ENCODE measurements around the gene ALG3. TPM values are rescaled to one million over a fixed set of nuclear protein-coding genes. Genes with fewer than 3 reads are reported as not detected.
A peak's percentile ranks its signal among the peaks of the same experiment; 100 is the strongest.

The ALG3 gene
- total and polyA plus RNA-seq, 2 experiments from 2014 or later: 76.9 to 109 TPM

DNA sequence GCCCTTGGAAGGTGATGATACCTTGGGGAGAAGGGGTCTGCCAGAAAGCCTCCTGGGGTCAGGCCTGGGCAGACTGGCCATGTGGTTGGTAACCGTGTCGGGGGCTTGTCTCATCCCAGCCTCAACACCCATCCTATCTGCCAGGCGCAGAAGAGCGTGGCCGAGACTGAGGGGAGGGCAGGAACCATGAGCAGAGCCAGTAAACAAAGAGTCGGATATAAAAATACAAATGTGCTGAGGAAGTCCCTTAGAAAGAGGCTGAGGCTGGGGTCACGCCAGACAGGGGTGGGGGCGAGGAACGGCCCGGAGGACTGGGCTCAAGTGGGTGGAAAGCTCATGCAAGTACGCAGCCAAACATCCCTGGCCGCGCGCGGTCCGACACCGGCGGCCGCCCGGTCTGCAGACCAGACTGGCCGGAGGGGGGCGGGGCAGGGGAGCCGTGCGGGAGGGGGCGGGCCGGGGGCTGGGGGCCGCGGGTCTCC lies 10.7 kb upstream of the ALG3 start:
- H3K9me3 Mint-ChIP-seq: no peaks in the 10 kb centered on the region; the same call in 1 of the 3 replicates
- Histone ChIP-seq H3K4me3 (peak overlapping the region; percentile 41; the same call in 1 of the 2 replicates), H3K9me2 (ENCODE audit: insufficient read depth) (no peaks in the 10 kb centered on the region), H3K4me2 (peak overlapping the region; percentile 69; the same call in 1 of the 2 replicates), H3K4me1 (ENCODE audit: insufficient read depth) (peaks cover 3% of the 10 kb centered on the region; the same call in 1 of the 2 replicates), H4K20me1 (replicated peaks; ENCODE audit: insufficient read depth) (peaks cover 24% of the 10 kb centered on the region), H2AFZ (no peak overlapping the region), H3K79me2 (replicated peaks; ENCODE audit: insufficient read depth) (no peaks in the 10 kb centered on the region), H3K27me3 (ENCODE audit: insufficient read depth) (peaks cover 66% of the 10 kb centered on the region), H3K27ac (ENCODE audit: low read depth) (no peak overlapping the region), H3K36me3 (ENCODE audit: insufficient read depth) (no peaks in the 10 kb centered on the region), H3F3A (replicated peaks; ENCODE audit: low read depth) (peaks cover 15% of the 10 kb centered on the region)
- no peak for ATAC-seq
- DNase-seq (ENCODE audit: low spot score): no peak
- TF ChIP-seq, protein P1, sequence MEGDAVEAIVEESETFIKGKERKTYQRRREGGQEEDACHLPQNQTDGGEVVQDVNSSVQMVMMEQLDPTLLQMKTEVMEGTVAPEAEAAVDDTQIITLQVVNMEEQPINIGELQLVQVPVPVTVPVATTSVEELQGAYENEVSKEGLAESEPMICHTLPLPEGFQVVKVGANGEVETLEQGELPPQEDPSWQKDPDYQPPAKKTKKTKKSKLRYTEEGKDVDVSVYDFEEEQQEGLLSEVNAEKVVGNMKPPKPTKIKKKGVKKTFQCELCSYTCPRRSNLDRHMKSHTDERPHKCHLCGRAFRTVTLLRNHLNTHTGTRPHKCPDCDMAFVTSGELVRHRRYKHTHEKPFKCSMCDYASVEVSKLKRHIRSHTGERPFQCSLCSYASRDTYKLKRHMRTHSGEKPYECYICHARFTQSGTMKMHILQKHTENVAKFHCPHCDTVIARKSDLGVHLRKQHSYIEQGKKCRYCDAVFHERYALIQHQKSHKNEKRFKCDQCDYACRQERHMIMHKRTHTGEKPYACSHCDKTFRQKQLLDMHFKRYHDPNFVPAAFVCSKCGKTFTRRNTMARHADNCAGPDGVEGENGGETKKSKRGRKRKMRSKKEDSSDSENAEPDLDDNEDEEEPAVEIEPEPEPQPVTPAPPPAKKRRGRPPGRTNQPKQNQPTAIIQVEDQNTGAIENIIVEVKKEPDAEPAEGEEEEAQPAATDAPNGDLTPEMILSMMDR (conservative IDR thresholded peaks at IDR 0.05; ENCODE audit: low read depth in 2 of 2): no peak
- TF ChIP-seq POLR2AphosphoS5 (IDR thresholded peaks at IDR 0.05; ENCODE audit: low read depth) (no peak; the same call in 1 of the 2 replicates), EZH2 (IDR thresholded peaks at IDR 0.05; ENCODE audit: low read depth, unreplicated experiment) (no peak), ZNF114 (CRISPR knock-in tag; IDR thresholded peaks at IDR 0.05) (no peak), STAT1 (IDR thresholded peaks at IDR 0.05; ENCODE audit: unreplicated experiment) (no peak), EZH2phosphoT487 (IDR thresholded peaks at IDR 0.05; ENCODE audit: unreplicated experiment) (no peak), NANOG (IDR thresholded peaks at IDR 0.05; ENCODE audit: borderline replicate concordance) (no peak), JUNB (IDR thresholded peaks at IDR 0.05; ENCODE audit: unreplicated experiment) (no peak), ZNF331 (CRISPR knock-in tag; IDR thresholded peaks at IDR 0.05; ENCODE audit: low read depth) (no peak), CREB1 (CRISPR knock-in tag; IDR thresholded peaks at IDR 0.05; ENCODE audit: low read depth) (no peak)
- TF ChIP-seq, protein P2, sequence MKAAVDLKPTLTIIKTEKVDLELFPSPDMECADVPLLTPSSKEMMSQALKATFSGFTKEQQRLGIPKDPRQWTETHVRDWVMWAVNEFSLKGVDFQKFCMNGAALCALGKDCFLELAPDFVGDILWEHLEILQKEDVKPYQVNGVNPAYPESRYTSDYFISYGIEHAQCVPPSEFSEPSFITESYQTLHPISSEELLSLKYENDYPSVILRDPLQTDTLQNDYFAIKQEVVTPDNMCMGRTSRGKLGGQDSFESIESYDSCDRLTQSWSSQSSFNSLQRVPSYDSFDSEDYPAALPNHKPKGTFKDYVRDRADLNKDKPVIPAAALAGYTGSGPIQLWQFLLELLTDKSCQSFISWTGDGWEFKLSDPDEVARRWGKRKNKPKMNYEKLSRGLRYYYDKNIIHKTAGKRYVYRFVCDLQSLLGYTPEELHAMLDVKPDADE (IDR thresholded peaks at IDR 0.05): no peak
- TF ChIP-seq, protein P3, sequence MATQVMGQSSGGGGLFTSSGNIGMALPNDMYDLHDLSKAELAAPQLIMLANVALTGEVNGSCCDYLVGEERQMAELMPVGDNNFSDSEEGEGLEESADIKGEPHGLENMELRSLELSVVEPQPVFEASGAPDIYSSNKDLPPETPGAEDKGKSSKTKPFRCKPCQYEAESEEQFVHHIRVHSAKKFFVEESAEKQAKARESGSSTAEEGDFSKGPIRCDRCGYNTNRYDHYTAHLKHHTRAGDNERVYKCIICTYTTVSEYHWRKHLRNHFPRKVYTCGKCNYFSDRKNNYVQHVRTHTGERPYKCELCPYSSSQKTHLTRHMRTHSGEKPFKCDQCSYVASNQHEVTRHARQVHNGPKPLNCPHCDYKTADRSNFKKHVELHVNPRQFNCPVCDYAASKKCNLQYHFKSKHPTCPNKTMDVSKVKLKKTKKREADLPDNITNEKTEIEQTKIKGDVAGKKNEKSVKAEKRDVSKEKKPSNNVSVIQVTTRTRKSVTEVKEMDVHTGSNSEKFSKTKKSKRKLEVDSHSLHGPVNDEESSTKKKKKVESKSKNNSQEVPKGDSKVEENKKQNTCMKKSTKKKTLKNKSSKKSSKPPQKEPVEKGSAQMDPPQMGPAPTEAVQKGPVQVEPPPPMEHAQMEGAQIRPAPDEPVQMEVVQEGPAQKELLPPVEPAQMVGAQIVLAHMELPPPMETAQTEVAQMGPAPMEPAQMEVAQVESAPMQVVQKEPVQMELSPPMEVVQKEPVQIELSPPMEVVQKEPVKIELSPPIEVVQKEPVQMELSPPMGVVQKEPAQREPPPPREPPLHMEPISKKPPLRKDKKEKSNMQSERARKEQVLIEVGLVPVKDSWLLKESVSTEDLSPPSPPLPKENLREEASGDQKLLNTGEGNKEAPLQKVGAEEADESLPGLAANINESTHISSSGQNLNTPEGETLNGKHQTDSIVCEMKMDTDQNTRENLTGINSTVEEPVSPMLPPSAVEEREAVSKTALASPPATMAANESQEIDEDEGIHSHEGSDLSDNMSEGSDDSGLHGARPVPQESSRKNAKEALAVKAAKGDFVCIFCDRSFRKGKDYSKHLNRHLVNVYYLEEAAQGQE (IDR thresholded peaks at IDR 0.05; ENCODE audit: unreplicated experiment): no peak
- TF ChIP-seq, protein P4, sequence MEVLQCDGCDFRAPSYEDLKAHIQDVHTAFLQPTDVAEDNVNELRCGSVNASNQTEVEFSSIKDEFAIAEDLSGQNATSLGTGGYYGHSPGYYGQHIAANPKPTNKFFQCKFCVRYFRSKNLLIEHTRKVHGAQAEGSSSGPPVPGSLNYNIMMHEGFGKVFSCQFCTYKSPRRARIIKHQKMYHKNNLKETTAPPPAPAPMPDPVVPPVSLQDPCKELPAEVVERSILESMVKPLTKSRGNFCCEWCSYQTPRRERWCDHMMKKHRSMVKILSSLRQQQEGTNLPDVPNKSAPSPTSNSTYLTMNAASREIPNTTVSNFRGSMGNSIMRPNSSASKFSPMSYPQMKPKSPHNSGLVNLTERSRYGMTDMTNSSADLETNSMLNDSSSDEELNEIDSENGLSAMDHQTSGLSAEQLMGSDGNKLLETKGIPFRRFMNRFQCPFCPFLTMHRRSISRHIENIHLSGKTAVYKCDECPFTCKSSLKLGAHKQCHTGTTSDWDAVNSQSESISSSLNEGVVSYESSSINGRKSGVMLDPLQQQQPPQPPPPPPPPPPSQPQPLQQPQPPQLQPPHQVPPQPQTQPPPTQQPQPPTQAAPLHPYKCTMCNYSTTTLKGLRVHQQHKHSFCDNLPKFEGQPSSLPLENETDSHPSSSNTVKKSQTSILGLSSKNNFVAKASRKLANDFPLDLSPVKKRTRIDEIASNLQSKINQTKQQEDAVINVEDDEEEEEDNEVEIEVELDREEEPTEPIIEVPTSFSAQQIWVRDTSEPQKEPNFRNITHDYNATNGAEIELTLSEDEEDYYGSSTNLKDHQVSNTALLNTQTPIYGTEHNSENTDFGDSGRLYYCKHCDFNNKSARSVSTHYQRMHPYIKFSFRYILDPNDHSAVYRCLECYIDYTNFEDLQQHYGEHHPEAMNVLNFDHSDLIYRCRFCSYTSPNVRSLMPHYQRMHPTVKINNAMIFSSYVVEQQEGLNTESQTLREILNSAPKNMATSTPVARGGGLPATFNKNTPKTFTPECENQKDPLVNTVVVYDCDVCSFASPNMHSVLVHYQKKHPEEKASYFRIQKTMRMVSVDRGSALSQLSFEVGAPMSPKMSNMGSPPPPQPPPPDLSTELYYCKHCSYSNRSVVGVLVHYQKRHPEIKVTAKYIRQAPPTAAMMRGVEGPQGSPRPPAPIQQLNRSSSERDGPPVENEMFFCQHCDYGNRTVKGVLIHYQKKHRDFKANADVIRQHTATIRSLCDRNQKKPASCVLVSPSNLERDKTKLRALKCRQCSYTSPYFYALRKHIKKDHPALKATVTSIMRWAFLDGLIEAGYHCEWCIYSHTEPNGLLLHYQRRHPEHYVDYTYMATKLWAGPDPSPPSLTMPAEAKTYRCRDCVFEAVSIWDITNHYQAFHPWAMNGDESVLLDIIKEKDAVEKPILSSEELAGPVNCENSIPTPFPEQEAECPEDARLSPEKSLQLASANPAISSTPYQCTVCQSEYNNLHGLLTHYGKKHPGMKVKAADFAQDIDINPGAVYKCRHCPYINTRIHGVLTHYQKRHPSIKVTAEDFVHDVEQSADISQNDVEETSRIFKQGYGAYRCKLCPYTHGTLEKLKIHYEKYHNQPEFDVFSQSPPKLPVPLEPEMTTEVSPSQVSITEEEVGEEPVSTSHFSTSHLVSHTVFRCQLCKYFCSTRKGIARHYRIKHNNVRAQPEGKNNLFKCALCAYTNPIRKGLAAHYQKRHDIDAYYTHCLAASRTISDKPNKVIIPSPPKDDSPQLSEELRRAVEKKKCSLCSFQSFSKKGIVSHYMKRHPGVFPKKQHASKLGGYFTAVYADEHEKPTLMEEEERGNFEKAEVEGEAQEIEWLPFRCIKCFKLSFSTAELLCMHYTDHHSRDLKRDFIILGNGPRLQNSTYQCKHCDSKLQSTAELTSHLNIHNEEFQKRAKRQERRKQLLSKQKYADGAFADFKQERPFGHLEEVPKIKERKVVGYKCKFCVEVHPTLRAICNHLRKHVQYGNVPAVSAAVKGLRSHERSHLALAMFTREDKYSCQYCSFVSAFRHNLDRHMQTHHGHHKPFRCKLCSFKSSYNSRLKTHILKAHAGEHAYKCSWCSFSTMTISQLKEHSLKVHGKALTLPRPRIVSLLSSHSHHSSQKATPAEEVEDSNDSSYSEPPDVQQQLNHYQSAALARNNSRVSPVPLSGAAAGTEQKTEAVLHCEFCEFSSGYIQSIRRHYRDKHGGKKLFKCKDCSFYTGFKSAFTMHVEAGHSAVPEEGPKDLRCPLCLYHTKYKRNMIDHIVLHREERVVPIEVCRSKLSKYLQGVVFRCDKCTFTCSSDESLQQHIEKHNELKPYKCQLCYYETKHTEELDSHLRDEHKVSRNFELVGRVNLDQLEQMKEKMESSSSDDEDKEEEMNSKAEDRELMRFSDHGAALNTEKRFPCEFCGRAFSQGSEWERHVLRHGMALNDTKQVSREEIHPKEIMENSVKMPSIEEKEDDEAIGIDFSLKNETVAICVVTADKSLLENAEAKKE (CRISPR knock-in tag; IDR thresholded peaks at IDR 0.05): no peak
- peaks cover 55% of the 10 kb centered on the region for H3K27me3 Mint-ChIP-seq (ENCODE audit: insufficient read depth, low read depth, poor library complexity)
- peak overlapping the region; percentile 65 for H3K4me3 Mint-ChIP-seq
- H3K36me3 Mint-ChIP-seq (ENCODE audit: low read depth): peaks cover 8% of the 10 kb centered on the region; the same call in 1 of the 3 replicates
- H3K4me1 Mint-ChIP-seq: peaks cover 14% of the 10 kb centered on the region
- no peak overlapping the region for H3K27ac Mint-ChIP-seq

Data from GM23338 (cell line).